Kidney (tissue), 14 donors: ENCODE measurements around the gene IL17RE. TPM values are rescaled to one million over a fixed set of nuclear protein-coding genes. Genes with fewer than 3 reads are reported as not detected.

Source experiments
- DNase-seq, 5 donors: peaks; one replicate each; pipeline ENCODE4 v3.0.0-alpha.2; 2013 to 2020
- FAIRE-seq: peaks from 2 replicates; lab custom pipeline; 2012; peaks lifted over from hg19 to GRCh38; lab: Jason Lieb, UNC
- H3K27ac ChIP-seq, 2 donors: one replicate each; pipeline ENCODE4 v1.7.0; 2013; ENCODE audit warnings: low read depth in 2 of 2, low read length in 2 of 2, inconsistent platforms in 1 of 2
- H3K27me3 ChIP-seq: one replicate; pipeline ENCODE4 v1.7.1; 2013; ENCODE audit warnings: low read length, inconsistent platforms; ENCODE audit not compliant: control insufficient read depth, insufficient read depth
- H3K36me3 ChIP-seq, 3 donors: one replicate each; pipeline versions ENCODE4 v1.7.0 to v1.7.1; 2013; ENCODE audit warnings: low read length in 3 of 3, control low read depth in 1 of 3, inconsistent platforms in 1 of 3; ENCODE audit not compliant: insufficient read depth in 3 of 3, control insufficient read depth in 2 of 3
- H3K4me1 ChIP-seq, 3 donors: one replicate each; pipeline versions ENCODE4 v1.7.0 to v1.7.1; 2013; ENCODE audit warnings: low read length in 3 of 3, inconsistent platforms in 1 of 3, low read depth in 1 of 3; ENCODE audit not compliant: control insufficient read depth in 2 of 3, insufficient read depth in 2 of 3
- H3K4me3 ChIP-seq, 3 donors: one replicate each; pipeline versions ENCODE4 v1.7.0 to v1.8.1; 2013; ENCODE audit warnings: low read length in 3 of 3, control low read depth in 1 of 3, inconsistent platforms in 1 of 3
- H3K9ac ChIP-seq, 3 donors: one replicate each; pipeline versions ENCODE4 v1.7.0 to v1.7.1; 2013; ENCODE audit warnings: low read length in 3 of 3, control low read depth in 1 of 3, inconsistent platforms in 1 of 3
- H3K9me3 ChIP-seq, 3 donors: one replicate each; pipeline versions ENCODE4 v1.7.0 to v1.7.1; 2013; ENCODE audit warnings: low read length in 3 of 3, control low read depth in 1 of 3, inconsistent platforms in 1 of 3; ENCODE audit not compliant: control insufficient read depth in 2 of 3, insufficient read depth in 1 of 3
- CTCF ChIP-seq: IDR thresholded peaks from 3 replicates; pipeline ENCODE4 v1.5.1; 2012; ENCODE audit warnings: mild to moderate bottlenecking, moderate library complexity, borderline replicate concordance; ENCODE audit not compliant: insufficient read depth; ENCODE audit errors: extremely low read depth
- intact Hi-C: fragments of 100-400 bp; cut with DNase I; formaldehyde crosslinking; loops from one replicate; pipeline ENCODE4 v1.11.1; 2022
- polyA plus RNA-seq: library from polyadenylated mRNA; stranded (reverse); fragments of 350-450 nt; fragmentation: Illumina TruSeq; extraction: RNeasy Lipid Tissue Mini Kit (QIAGEN cat#74804); gene quantifications from one replicate; pipeline ENCODE4 v1.2.3, GENCODE V29; 2014; ENCODE audit warnings: low read depth, low replicate concordance; ENCODE audit not compliant: insufficient read depth
- total RNA-seq: library from RNA; stranded (reverse); fragmentation: NEBNext Ultra II Directional; extraction: Animal tissue kit (Norgen Biotek cat#: 25700); gene quantifications from one replicate; pipeline ENCODE4 v1.2.1, GENCODE V29; 2021
- donor health status: control.
- donor health status: control.
- donor health status: control.
- donor health status: control.
- donor health status: control.
- donor health status: DM: yes; HTN: yes; CAD: no.
- donor health status: Normal renal cell carcinoma (clear cell type).

Gene IL17RE
- total and polyA plus RNA-seq, 2 donors from 2014 or later: 7.5 to 8.5 TPM

DNA sequence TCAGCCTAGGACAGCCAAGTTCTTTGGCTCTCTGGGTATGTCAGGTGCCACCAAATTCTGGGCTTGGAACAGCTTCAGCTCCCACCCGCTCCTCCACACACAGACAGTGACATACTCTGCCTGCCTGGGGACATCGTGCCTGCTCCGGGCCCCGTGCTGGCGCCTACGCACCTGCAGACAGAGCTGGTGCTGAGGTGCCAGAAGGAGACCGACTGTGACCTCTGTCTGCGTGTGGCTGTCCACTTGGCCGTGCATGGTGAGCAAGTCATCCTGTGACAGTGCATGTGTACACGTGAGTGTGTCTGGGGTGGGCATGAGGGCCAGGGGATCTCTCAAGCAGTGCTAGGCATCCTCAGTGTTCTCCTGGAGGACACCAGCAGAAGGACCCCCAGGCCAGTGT, 15.2 kb downstream of the IL17RE start:
- Histone ChIP-seq H3K4me1 (peaks cover 0 to 30% (median 0%) of the 10 kb centered on the region in 3 donors), H3K36me3 (no peaks in the 10 kb centered on the region), H3K27me3 (no peaks in the 10 kb centered on the region), H3K9ac (peak overlapping the region in 1 of 3 donors; percentile 79), H3K27ac (no peak overlapping the region), H3K4me3 (peak overlapping the region in 2 of 3 donors; percentile 62 to 76), H3K9me3 (no peaks in the 10 kb centered on the region)
- DNase-seq (peak in 1 of 5 donors; percentile 79), FAIRE-seq (no peak)
- TF ChIP-seq CTCF: no peak
- intact Hi-C loops: no loop called here

GRCh38 chr3:9918261-9919038, 15.8 kb downstream of the IL17RE start:
- Histone ChIP-seq H3K27ac (no peak overlapping the region), H3K4me3 (peak overlapping the region in 1 of 3 donors; percentile 5), H3K36me3 (no peaks in the 10 kb centered on the region), H3K4me1 (peaks cover 0 to 30% (median 0%) of the 10 kb centered on the region in 3 donors), H3K9ac (no peak overlapping the region), H3K9me3 (no peaks in the 10 kb centered on the region), H3K27me3 (no peaks in the 10 kb centered on the region)
- DNase-seq: peak in 1 of 5 donors; percentile 45
- no peak for TF ChIP-seq CTCF
- FAIRE-seq: no peak
- intact Hi-C loops: no loop called here

GRCh38 chr3:9928158-9928557, 25.5 kb downstream of the IL17RE start:
- H3K4me3 ChIP-seq: no peak overlapping the region
- H3K27ac ChIP-seq: no peak overlapping the region
- TF ChIP-seq CTCF: no peak
- DNase-seq (peak in 1 of 5 donors; percentile 68), FAIRE-seq (no peak)
- intact Hi-C loops: no loop called here
- H3K9me3 ChIP-seq: no peaks in the 10 kb centered on the region
- no peak overlapping the region for H3K9ac ChIP-seq
- H3K36me3 ChIP-seq: no peaks in the 10 kb centered on the region
- H3K27me3 ChIP-seq: no peaks in the 10 kb centered on the region
- H3K4me1 ChIP-seq: no peaks in the 10 kb centered on the region
